GM23338 (cell line): ENCODE data around the gene DPEP3. TPM values are rescaled to one million over a fixed set of nuclear protein-coding genes. Genes with fewer than 3 reads are reported as not detected.

Source experiments
- ATAC-seq: fragments of 200-7000 bp; cut with Tn5 transposase; 3 replicates; pipeline ENCODE4 v1.9.1; 2020
- DNase-seq: peaks from one replicate; pipeline ENCODE4 v3.0.0-alpha.2; 2015; ENCODE audit warnings: low spot score
- H2AFZ ChIP-seq: fragments of 200-600 bp; sonication (generic); 2 replicates; pipeline ENCODE4 v1.8.0; 2016; ENCODE audit warnings: antibody characterized with exemption, mild to moderate bottlenecking, moderate library complexity
- H3F3A ChIP-seq: fragments of 200-600 bp; sonication (generic); replicated peaks from 2 replicates; pipeline ENCODE4 v1.8.0; 2017; ENCODE audit warnings: antibody characterized with exemption, mixed run types, low read depth
- H3K27ac ChIP-seq: fragments of 200-600 bp; sonication (generic); 2 replicates; pipeline ENCODE4 v1.6.1; 2016; ENCODE audit warnings: low read depth
- H3K27me3 ChIP-seq: fragments of 200-600 bp; sonication (generic); 2 replicates; pipeline ENCODE4 v1.8.0; 2016; ENCODE audit warnings: mild to moderate bottlenecking, mixed run types, moderate library complexity; ENCODE audit not compliant: insufficient read depth
- H3K36me3 ChIP-seq: fragments of 200-600 bp; sonication (generic); 2 replicates; pipeline ENCODE4 v1.8.0; 2016; ENCODE audit warnings: mild to moderate bottlenecking; ENCODE audit not compliant: insufficient read depth
- H3K4me1 ChIP-seq: fragments of 200-600 bp; sonication (generic); 2 replicates; pipeline ENCODE4 v1.8.0; 2016; ENCODE audit warnings: mild to moderate bottlenecking, moderate library complexity; ENCODE audit not compliant: insufficient read depth
- H3K4me2 ChIP-seq: fragments of 200-600 bp; sonication (generic); 2 replicates; pipeline ENCODE4 v1.7.1; 2017; ENCODE audit warnings: mixed run types
- H3K4me3 ChIP-seq: fragments of 200-600 bp; sonication (generic); 2 replicates; pipeline ENCODE4 v1.6.1; 2016; ENCODE audit warnings: mixed run types
- H3K79me2 ChIP-seq: fragments of 200-600 bp; sonication (generic); replicated peaks from 2 replicates; pipeline ENCODE4 v1.8.0; 2017; ENCODE audit warnings: mild to moderate bottlenecking; ENCODE audit not compliant: insufficient read depth
- H3K9me2 ChIP-seq: fragments of 200-600 bp; sonication (generic); 2 replicates; pipeline ENCODE4 v1.8.0; 2017; ENCODE audit not compliant: insufficient read depth
- H4K20me1 ChIP-seq: fragments of 200-600 bp; sonication (generic); replicated peaks from 2 replicates; pipeline ENCODE4 v1.8.0; 2017; ENCODE audit warnings: mild to moderate bottlenecking; ENCODE audit not compliant: insufficient read depth
- H3K27ac Mint-ChIP-seq: 2 replicates; pipeline ENCODE4 v1.8.0; 2020; ENCODE audit warnings: inconsistent platforms, mild to moderate bottlenecking, moderate library complexity, mixed read lengths
- H3K27me3 Mint-ChIP-seq: 3 replicates; pipeline ENCODE4 v1.8.0; 2022; ENCODE audit warnings: low read depth, mild to moderate bottlenecking, moderate library complexity, mixed read lengths, inconsistent platforms; ENCODE audit not compliant: insufficient read depth, poor library complexity
- H3K36me3 Mint-ChIP-seq: 3 replicates; pipeline ENCODE4 v1.8.0; 2021; ENCODE audit warnings: low read depth, mild to moderate bottlenecking, inconsistent platforms, moderate library complexity, mixed read lengths
- H3K4me1 Mint-ChIP-seq: 3 replicates; pipeline ENCODE4 v1.8.0; 2020; ENCODE audit warnings: mild to moderate bottlenecking, inconsistent platforms, mixed read lengths
- H3K4me3 Mint-ChIP-seq: 3 replicates; pipeline ENCODE4 v1.8.0; 2021; ENCODE audit warnings: moderate library complexity, mild to moderate bottlenecking, inconsistent platforms, mixed read lengths
- H3K9me3 Mint-ChIP-seq: 3 replicates; pipeline ENCODE4 v1.8.0; 2020; ENCODE audit warnings: moderate library complexity, mild to moderate bottlenecking, inconsistent platforms, mixed read lengths
- CREB1 ChIP-seq: fragments of 250-450 bp; sonication (Bioruptor Pico); IDR thresholded peaks from 2 replicates; pipeline ENCODE4 v1.5.0; 2020; ENCODE audit warnings: low read depth, mild to moderate bottlenecking, moderate library complexity
- EZH2 ChIP-seq: fragments of 200-600 bp; sonication (generic); IDR thresholded peaks from one replicate; pipeline ENCODE4 v1.8.0; 2017; ENCODE audit warnings: antibody characterized with exemption, mild to moderate bottlenecking, low read depth; ENCODE audit not compliant: unreplicated experiment
- EZH2phosphoT487 ChIP-seq: fragments of 200-600 bp; sonication (generic); IDR thresholded peaks from one replicate; pipeline ENCODE4 v1.8.1; 2018; ENCODE audit warnings: antibody characterized with exemption; ENCODE audit not compliant: unreplicated experiment
- JUNB ChIP-seq: IDR thresholded peaks from one replicate; pipeline ENCODE4 v1.6.1; 2016; ENCODE audit warnings: antibody characterized with exemption; ENCODE audit not compliant: unreplicated experiment
- NANOG ChIP-seq: IDR thresholded peaks from 2 replicates; pipeline ENCODE4 v1.6.1; 2016; ENCODE audit warnings: antibody characterized with exemption, borderline replicate concordance
- POLR2AphosphoS5 ChIP-seq: IDR thresholded peaks from 2 replicates; pipeline ENCODE4 v1.6.1; 2016; ENCODE audit warnings: antibody characterized with exemption, low read depth
- ZNF114 ChIP-seq: fragments of 250-450 bp; sonication (Bioruptor Pico); IDR thresholded peaks from 2 replicates; pipeline ENCODE4 v1.5.0; 2020; ENCODE audit warnings: mild to moderate bottlenecking, moderate library complexity
- ZNF331 ChIP-seq: fragments of 250-450 bp; sonication (Bioruptor Pico); IDR thresholded peaks from 2 replicates; pipeline ENCODE4 v1.5.0; 2020; ENCODE audit warnings: low read depth, mild to moderate bottlenecking, moderate library complexity
- polyA plus RNA-seq: library from polyadenylated mRNA; unstranded; fragments of >200 nt; fragmentation: Nextera tagmentation; extraction: Ambion mirVana; gene quantifications from 2 replicates; pipeline ENCODE4 v1.2.1, GENCODE V29; 2016
- total RNA-seq: library from RNA; depleted of rRNA; stranded (reverse); fragments of >200 nt; shearing (Covaris generic); gene quantifications from 2 replicates; pipeline ENCODE4 v1.2.3, GENCODE V29; 2014
- TF ChIP-seq, protein P1 (sequence below): IDR thresholded peaks from 2 replicates; pipeline ENCODE4 v1.6.1; 2016; ENCODE audit warnings: antibody characterized with exemption
- TF ChIP-seq, protein P2 (sequence below): IDR thresholded peaks from one replicate; pipeline ENCODE4 v1.6.1; 2018; ENCODE audit warnings: antibody characterized with exemption; ENCODE audit not compliant: unreplicated experiment

The DPEP3 gene
- total and polyA plus RNA-seq, 2 experiments from 2014 or later, result 8.8 to 18.4 TPM

DNA sequence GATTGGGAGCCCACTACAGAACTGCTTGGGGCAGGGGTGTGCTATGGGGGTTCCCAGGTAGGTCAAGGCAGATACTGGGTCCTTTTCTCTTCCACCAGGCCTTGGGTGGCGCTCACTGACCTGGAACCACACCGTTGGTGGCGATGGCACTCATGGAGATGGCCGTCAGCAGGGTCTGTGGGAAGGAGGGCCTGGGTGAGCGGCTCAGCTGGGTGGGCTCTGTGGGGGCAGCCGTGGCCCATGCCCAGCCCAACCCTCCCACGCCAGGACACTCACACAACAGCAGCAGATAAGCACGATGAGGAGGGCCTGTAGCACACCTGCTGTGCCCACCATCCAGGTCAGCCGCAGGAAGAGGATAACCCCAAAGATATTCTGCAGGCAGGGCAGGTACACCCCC, 22.7 kb downstream of the DPEP3 start:
- no peak overlapping the region for H2AFZ ChIP-seq
- ATAC-seq (no peak), DNase-seq (no peak)
- no peaks in the 10 kb centered on the region for H3K27me3 Mint-ChIP-seq
- H3K36me3 ChIP-seq, result peaks cover 4% of the 10 kb centered on the region; the same call in 1 of the 2 replicates
- H3F3A ChIP-seq, result no peaks in the 10 kb centered on the region
- no peaks in the 10 kb centered on the region for H3K9me3 Mint-ChIP-seq
- no peak overlapping the region for H3K4me2 ChIP-seq
- no peaks in the 10 kb centered on the region for H3K4me1 ChIP-seq
- peaks cover 42% of the 10 kb centered on the region for H3K36me3 Mint-ChIP-seq
- no peaks in the 10 kb centered on the region for H3K9me2 ChIP-seq
- H4K20me1 ChIP-seq, result peaks cover 8% of the 10 kb centered on the region; the same call in 1 of the 2 replicates
- TF ChIP-seq, protein P1, sequence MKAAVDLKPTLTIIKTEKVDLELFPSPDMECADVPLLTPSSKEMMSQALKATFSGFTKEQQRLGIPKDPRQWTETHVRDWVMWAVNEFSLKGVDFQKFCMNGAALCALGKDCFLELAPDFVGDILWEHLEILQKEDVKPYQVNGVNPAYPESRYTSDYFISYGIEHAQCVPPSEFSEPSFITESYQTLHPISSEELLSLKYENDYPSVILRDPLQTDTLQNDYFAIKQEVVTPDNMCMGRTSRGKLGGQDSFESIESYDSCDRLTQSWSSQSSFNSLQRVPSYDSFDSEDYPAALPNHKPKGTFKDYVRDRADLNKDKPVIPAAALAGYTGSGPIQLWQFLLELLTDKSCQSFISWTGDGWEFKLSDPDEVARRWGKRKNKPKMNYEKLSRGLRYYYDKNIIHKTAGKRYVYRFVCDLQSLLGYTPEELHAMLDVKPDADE, result no peak
- TF ChIP-seq ZNF114 (CRISPR knock-in tag), result no peak
- 0 out of 2 replicates have a peak, but pooled peaks cover 2% of the 10 kb centered on the region for H3K79me2 ChIP-seq
- H3K4me3 ChIP-seq, result no peak overlapping the region
- H3K4me3 Mint-ChIP-seq, result no peak overlapping the region
- no peak overlapping the region for H3K27ac ChIP-seq
- H3K4me1 Mint-ChIP-seq, result no peaks in the 10 kb centered on the region; the same call in 2 of the 3 replicates
- H3K27me3 ChIP-seq, result no peaks in the 10 kb centered on the region
- no peak overlapping the region for H3K27ac Mint-ChIP-seq

DNA sequence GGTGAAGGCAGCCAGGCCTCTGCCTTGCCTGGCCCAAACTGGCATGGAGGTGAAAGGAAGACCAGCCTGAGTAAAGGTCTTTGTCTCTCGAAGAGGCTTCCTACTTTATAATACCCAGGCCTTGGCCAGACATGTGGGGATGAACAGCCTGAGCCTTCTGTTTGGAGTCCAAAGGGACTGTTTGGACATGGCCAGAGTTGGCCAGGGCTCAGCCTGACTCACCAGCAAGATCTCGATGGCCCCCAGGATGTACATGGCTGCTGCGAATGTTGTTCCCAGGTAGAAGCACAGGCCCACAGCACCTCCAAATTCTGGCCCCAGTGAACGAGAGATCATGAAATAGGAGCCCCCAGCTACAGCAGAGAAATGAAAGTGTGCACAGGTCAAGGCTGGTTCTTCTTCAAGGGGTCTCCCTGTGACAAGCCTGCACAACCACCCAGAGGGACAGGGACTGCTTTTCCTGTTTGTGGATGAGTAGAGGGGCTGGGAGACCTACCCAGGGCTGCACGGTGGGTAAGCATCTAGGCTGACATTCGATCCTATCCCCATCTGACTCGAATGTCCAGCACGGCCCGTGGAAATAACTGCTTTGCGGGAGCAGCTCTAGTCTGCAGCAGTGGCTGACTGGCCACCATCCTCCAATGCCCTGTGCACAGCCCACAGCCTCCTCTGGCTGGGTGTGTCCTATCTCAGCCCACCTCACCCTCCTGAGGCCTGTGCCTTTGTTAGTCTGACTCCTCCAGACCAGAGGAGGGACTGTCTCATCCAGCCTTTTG, 25.7 kb downstream of the DPEP3 start:
- no peak overlapping the region for H3K27ac Mint-ChIP-seq
- no peaks in the 10 kb centered on the region for H3K79me2 ChIP-seq
- TF ChIP-seq NANOG (no peak), POLR2AphosphoS5 (no peak), ZNF114 (CRISPR knock-in tag) (no peak), EZH2phosphoT487 (no peak), EZH2 (no peak), CREB1 (CRISPR knock-in tag) (no peak), ZNF331 (CRISPR knock-in tag) (no peak), JUNB (no peak)
- TF ChIP-seq, protein P2, sequence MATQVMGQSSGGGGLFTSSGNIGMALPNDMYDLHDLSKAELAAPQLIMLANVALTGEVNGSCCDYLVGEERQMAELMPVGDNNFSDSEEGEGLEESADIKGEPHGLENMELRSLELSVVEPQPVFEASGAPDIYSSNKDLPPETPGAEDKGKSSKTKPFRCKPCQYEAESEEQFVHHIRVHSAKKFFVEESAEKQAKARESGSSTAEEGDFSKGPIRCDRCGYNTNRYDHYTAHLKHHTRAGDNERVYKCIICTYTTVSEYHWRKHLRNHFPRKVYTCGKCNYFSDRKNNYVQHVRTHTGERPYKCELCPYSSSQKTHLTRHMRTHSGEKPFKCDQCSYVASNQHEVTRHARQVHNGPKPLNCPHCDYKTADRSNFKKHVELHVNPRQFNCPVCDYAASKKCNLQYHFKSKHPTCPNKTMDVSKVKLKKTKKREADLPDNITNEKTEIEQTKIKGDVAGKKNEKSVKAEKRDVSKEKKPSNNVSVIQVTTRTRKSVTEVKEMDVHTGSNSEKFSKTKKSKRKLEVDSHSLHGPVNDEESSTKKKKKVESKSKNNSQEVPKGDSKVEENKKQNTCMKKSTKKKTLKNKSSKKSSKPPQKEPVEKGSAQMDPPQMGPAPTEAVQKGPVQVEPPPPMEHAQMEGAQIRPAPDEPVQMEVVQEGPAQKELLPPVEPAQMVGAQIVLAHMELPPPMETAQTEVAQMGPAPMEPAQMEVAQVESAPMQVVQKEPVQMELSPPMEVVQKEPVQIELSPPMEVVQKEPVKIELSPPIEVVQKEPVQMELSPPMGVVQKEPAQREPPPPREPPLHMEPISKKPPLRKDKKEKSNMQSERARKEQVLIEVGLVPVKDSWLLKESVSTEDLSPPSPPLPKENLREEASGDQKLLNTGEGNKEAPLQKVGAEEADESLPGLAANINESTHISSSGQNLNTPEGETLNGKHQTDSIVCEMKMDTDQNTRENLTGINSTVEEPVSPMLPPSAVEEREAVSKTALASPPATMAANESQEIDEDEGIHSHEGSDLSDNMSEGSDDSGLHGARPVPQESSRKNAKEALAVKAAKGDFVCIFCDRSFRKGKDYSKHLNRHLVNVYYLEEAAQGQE, result no peak
- TF ChIP-seq, protein P1, result no peak

More for the DNA sequence above, 25.7 kb downstream of the DPEP3 start:
- Histone ChIP-seq H3K27ac (no peak overlapping the region), H3K36me3 (no peaks in the 10 kb centered on the region; the same call in 1 of the 2 replicates), H3K9me2 (no peaks in the 10 kb centered on the region), H3K4me3 (no peak overlapping the region), H2AFZ (no peak overlapping the region), H3K4me2 (no peak overlapping the region), H4K20me1 (peaks cover 4% of the 10 kb centered on the region; the same call in 1 of the 2 replicates), H3K27me3 (no peaks in the 10 kb centered on the region), H3K4me1 (no peaks in the 10 kb centered on the region), H3F3A (no peaks in the 10 kb centered on the region)
- peaks cover 3% of the 10 kb centered on the region for H3K27me3 Mint-ChIP-seq
- no peak overlapping the region for H3K4me3 Mint-ChIP-seq
- no peaks in the 10 kb centered on the region; the same call in 2 of the 3 replicates for H3K4me1 Mint-ChIP-seq
- H3K9me3 Mint-ChIP-seq, result no peaks in the 10 kb centered on the region
- no peak for ATAC-seq
- DNase-seq, result no peak
- H3K36me3 Mint-ChIP-seq, result peaks cover 40% of the 10 kb centered on the region
